ENCODE data around the gene NRM. TPM values are rescaled to one million over a fixed set of nuclear protein-coding genes. Genes with fewer than 3 reads are reported as not detected.

NRM gene
- total RNA-seq, 1 experiment from 2014 or later, result 13.6 TPM

DNA sequence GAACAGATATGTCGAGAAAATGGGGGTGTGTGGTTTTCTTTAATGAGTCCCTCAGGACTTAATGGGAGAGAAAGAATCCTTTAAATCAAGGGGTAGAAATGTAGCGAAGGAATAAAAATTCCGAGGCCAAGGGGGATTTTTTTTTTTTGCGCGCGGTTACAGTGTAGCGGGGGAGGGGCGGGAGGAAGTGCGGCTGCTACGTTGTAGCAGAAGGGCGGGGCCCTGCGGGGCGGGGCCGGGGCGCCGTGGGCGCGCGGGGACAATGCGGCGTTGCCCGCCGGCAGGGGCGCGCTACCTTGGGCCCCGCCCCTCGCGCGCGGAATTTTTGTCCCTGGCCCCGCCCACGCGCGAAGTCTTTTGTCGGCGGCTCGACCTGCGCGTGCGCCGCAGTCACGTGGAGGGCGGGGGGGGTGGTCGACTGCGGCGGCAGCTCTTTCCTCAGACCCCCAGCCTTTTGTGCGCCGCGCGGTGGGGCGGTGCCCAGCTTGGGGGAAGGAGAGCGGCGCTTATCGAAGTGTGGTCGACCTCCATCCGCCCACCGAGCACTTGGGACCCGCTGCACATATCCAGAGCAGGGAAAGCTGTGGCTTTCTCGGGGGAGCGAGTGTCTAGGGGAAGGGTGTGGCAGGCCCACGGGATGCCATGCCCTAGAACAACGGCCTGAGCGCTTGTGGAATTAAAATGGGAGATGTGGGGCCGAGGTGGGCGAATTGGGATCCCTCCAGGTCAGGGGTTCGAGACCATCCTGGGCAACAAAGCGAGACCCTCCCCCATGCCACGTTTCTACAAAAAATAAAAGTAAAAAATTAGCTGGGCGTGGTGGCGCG, 30.6 kb upstream of the NRM start:
- Histone ChIP-seq H3K9me2 (ENCODE audit: insufficient read depth) (no peaks in the 10 kb centered on the region), H2AFZ (ENCODE audit: low read depth, low read length, poor library complexity, severe bottlenecking) (no peak overlapping the region), H3K79me2 (ENCODE audit: insufficient read depth, low read length) (peaks cover 68% of the 10 kb centered on the region), H3K9me3 (ENCODE audit: control insufficient read depth in 1 of 2, insufficient read depth in 1 of 2, low read depth in 1 of 2, low read length in 2 of 2) (no peaks in the 10 kb centered on the region), H3K4me3 (replicated peaks in 1 of 2; ENCODE audit: low read depth in 1 of 2, low read length in 2 of 2) (peak overlapping the region; percentile 95), H3K27me3 (ENCODE audit: insufficient read depth, low read length) (no peaks in the 10 kb centered on the region), H3K9ac (ENCODE audit: low read length) (peak overlapping the region; percentile 100), H3K4me1 (ENCODE audit: control insufficient read depth in 1 of 2, insufficient read depth in 2 of 2, low read length in 2 of 2) (peaks cover 7 to 64% of the 10 kb centered on the region in 2 experiments), H3K36me3 (ENCODE audit: control insufficient read depth in 1 of 2, insufficient read depth in 2 of 2, low read length in 2 of 2) (peaks cover 27 to 44% of the 10 kb centered on the region in 2 experiments), H3K27ac (ENCODE audit: low read depth, low read length) (peak overlapping the region; percentile 89), H3K4me2 (ENCODE audit: low read length) (peak overlapping the region; percentile 96), H4K20me1 (ENCODE audit: insufficient read depth) (peaks cover 21% of the 10 kb centered on the region; the same call in 1 of the 2 replicates)
- no TSS peak for BruUV-seq (replicated peaks)
- ATAC-seq, result peak; percentile 21
- ChIA-PET RAD21 (ENCODE audit: low non-redundant PET in 1 of 2, low total read pairs in 2 of 2, uncharacterized antibody in 2 of 2, unreplicated experiment in 2 of 2) (no interaction called here), CTCF (interaction anchor here (0.9 to 5.7 kb wide), 4 partner anchors 9 to 231 kb away, joined by 3 to 45 read pairs (median 12); no protein-coding TSS in a partner anchor), POLR2A (interaction anchor here (0.6 to 3.7 kb wide), 12 partner anchors 9 to 109 kb away, joined by 3 to 17 read pairs (median 4); partner anchors contain the start of gene NRM)
- intact Hi-C loops (cut with micrococcal nuclease), result loop anchor here (1.0 to 2.0 kb wide), 4 partner anchors 35 to 239 kb away; partner anchors contain the start of genes MRPS18B, PPP1R10 and PPP1R18
- DNase-seq (ENCODE audit: low read depth, low spot score), result peak; percentile 69
- TF ChIP-seq POLR2AphosphoS5 (IDR thresholded peaks at IDR 0.05; ENCODE audit: low read depth, low read length), result peak; percentile 83
- TF ChIP-seq, protein P1, sequence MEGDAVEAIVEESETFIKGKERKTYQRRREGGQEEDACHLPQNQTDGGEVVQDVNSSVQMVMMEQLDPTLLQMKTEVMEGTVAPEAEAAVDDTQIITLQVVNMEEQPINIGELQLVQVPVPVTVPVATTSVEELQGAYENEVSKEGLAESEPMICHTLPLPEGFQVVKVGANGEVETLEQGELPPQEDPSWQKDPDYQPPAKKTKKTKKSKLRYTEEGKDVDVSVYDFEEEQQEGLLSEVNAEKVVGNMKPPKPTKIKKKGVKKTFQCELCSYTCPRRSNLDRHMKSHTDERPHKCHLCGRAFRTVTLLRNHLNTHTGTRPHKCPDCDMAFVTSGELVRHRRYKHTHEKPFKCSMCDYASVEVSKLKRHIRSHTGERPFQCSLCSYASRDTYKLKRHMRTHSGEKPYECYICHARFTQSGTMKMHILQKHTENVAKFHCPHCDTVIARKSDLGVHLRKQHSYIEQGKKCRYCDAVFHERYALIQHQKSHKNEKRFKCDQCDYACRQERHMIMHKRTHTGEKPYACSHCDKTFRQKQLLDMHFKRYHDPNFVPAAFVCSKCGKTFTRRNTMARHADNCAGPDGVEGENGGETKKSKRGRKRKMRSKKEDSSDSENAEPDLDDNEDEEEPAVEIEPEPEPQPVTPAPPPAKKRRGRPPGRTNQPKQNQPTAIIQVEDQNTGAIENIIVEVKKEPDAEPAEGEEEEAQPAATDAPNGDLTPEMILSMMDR (IDR thresholded peaks at IDR 0.05 in 2 of 3, conservative IDR thresholded peaks at IDR 0.05 in 1 of 3; ENCODE audit: borderline replicate concordance in 1 of 3, insufficient read depth in 1 of 3, low read depth in 2 of 3, low read length in 2 of 3), result peak in 1 of 3 experiments; percentile 30; a peak in 1 of 6 replicates
- no peak for TF ChIP-seq EZH2 (IDR thresholded peaks at IDR 0.05)
- peak; percentile 89 for TF ChIP-seq TCF7L2 (IDR thresholded peaks at IDR 0.05; ENCODE audit: borderline replicate concordance, extremely low read depth, insufficient read depth, insufficient read length)
- TF ChIP-seq SRF (IDR thresholded peaks at IDR 0.05; ENCODE audit: low read depth), result no peak
- TF ChIP-seq ELF1 (IDR thresholded peaks at IDR 0.05; ENCODE audit: borderline replicate concordance, low read depth), result no peak
- TF ChIP-seq YY1 (IDR thresholded peaks at IDR 0.05; ENCODE audit: extremely low read depth, insufficient replicate concordance, low read depth, low read length), result no peak
- TF ChIP-seq, protein P2, sequence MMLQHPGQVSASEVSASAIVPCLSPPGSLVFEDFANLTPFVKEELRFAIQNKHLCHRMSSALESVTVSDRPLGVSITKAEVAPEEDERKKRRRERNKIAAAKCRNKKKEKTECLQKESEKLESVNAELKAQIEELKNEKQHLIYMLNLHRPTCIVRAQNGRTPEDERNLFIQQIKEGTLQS (IDR thresholded peaks at IDR 0.05), result no peak
- TF ChIP-seq CBX3 (IDR thresholded peaks at IDR 0.05; ENCODE audit: low read depth), result no peak
- TF ChIP-seq RAD21 (IDR thresholded peaks at IDR 0.05; ENCODE audit: low read depth), result no peak
